Stimulated activated CD4-positive, alpha-beta T cell treated with anti-CD3 and anti-CD28 coated beads, Interleukin-1b, Interleukin-23, amount 100 ng/mL, for 48 hours (primary cell): ENCODE data around the gene TOLLIP.
"Not testable (repeated sequence)": the region's sequence is repeated elsewhere in the genome, so short reads cannot be mapped to it uniquely, and the experiment has no call there.

Source experiments
- DNase-seq: peaks from one replicate; pipeline ENCODE4 v3.0.0-alpha.2; 2020

The TOLLIP gene

GRCh38 chr11:1280116-1281035, 29.1 kb downstream of the TOLLIP start:
- DNase-seq = no peak

DNA sequence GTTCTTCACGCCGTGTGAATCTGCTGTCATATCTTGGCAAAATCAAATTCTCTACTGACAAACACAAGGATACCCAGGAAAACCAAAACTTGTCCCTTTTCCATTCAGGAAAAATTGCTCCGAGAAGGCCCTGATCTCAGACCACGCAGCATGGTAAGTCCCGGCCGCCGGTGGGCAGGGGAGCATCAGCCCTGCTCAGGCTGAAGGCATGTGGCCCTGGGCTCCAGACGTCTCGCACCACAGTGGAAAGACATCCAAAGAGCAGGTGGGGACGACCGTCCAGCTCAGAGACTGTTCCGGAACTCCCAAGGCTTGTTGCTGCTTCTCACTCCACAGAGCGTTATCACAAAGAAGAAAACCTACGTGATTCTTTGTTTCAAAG, 29.8 kb downstream of the TOLLIP start:
- DNase-seq = no peak

GRCh38 chr11:1278766-1279673, 30.4 kb downstream of the TOLLIP start:
- no peak for DNase-seq

DNA sequence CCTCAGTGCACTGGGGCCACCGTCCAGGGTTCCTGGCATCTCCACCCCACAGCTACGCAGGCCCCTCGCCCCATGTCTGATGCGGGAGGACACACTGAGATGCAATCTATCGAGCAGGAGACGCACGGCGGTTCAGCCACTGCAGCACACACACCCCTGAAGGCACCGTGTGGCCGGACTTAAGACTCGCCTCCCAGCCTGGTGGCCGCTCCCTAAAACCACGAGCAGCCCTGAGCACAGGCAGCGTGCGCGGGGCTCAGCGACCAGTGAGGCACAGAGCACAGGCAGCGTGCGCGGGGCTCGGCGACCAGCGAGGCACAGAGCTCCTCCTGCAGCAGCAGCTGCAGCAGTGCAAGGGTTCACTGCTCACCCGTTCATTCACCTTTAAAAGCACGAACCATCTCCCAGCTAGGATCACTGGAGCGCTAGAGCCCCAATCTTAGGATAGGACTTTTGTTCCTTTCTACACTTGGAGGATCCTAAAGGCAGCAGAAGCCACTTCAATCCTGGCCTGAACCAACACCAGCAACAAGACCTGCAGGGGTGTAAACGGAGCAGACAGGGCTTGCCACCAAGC, 31.4 kb downstream of the TOLLIP start:
- no peak for DNase-seq

DNA sequence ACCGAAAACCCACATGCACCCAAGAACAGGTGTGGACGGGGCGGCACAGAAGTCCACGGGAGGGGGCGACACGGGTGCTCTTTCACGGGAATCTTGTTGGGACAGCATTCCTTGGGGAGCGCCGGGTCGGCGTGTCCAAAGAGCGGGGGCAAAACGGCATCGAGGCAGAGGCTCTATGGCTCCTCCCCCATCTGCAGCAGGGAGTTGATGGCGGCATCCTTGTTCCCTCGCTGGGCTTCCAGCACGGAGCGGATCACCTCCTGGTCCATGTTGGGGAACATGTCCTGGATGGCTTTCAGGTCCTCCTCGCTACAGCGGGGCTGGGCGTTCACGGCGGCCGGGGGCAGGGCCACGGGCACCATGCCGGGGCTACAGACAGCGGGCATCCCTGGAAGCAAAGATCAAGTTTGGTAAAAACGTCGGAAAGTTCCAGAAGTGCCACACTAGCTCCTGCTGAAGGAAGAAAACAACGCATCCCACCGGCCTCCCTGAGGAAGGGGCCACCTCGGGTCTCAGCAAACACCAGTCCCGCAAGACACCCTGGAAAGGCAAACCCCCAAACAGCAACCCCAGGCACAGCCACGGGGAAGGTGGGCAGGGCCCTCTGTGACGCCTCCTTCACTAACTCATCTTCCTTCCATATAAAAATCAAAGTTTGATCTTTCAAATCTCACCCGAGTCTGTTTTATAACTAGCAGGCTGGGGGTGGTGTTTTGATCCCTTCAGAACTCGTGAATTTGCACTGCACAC, 32.4 kb downstream of the TOLLIP start:
- no peak for DNase-seq

GRCh38 chr11:1276041-1276790, 33.2 kb downstream of the TOLLIP start:
- DNase-seq = no peak

GRCh38 chr11:1275021-1275420, 34.4 kb downstream of the TOLLIP start:
- no peak for DNase-seq

GRCh38 chr11:1274501-1274900, 34.9 kb downstream of the TOLLIP start:
- no peak for DNase-seq

DNA sequence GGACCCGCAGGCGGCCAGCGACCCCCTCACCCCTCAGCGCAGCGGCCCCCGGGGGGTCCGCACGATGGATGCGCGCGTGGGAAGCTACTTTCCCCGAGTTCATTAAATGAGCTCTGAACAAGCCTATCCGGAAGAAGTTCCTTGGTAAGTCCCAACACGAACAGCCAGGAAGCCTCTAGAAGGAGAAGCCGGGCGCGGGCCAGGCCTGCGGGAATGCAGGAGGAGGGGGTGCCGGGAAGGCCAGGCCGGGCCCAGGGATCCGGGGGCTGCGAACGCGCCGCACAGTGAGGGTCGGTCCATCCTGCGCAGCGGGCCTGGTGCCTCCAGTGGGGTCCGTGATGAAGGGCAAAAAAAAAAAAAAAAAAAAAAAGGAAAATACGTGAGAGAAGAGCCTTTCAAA, 36.9 kb downstream of the TOLLIP start:
- DNase-seq = no peak

GRCh38 chr11:1271927-1272326, 37.5 kb downstream of the TOLLIP start:
- no peak for DNase-seq

- no peak for DNase-seq
These were observed 38.0 kb downstream of the TOLLIP start for GRCh38 chr11:1271406-1271805.

GRCh38 chr11:1271002-1271401, 38.4 kb downstream of the TOLLIP start:
- no peak for DNase-seq

GRCh38 chr11:1270476-1270875, 39.0 kb downstream of the TOLLIP start:
- DNase-seq = no peak

DNA sequence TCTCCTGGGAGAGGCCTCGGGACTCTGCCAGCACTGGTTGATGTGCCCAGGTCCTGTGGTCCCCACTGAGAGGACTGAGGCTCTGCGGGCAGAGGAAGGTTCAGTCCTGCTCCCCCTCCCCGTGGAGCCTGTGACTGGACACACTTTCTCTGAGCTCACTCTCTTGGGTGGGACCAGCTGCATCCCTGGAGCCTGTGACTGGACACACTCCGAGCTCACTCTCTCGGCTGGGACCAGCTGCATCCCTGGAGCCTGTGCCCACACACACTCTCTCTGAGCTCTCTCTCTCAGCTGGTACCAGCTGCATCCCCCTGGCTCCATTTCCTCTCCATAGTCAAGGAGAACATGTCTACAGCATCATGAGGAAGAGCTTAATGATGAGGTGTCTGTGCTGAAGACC, 39.5 kb downstream of the TOLLIP start:
- no peak for DNase-seq

GRCh38 chr11:1267441-1268100, 41.9 kb downstream of the TOLLIP start:
- DNase-seq = no peak

DNA sequence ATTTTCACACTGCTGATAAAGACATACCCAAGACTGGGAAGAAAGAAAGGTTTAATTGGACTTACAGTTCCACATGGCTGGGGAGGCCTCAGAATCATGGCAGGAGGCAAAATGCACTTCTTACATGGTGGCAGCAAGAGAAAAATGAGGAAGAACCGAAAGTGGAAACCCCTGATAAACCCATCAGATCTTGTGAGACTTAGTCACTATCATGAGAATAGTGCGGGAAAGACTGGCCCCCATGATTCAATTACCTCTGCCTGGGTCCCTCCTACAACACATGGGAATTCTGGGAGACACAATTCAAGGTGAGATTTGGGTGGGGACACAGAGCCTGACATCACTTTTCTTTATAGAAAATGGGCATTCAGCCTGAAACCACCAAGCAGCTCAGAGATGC, 42.5 kb downstream of the TOLLIP start:
- DNase-seq = not testable (repeated sequence)

DNA sequence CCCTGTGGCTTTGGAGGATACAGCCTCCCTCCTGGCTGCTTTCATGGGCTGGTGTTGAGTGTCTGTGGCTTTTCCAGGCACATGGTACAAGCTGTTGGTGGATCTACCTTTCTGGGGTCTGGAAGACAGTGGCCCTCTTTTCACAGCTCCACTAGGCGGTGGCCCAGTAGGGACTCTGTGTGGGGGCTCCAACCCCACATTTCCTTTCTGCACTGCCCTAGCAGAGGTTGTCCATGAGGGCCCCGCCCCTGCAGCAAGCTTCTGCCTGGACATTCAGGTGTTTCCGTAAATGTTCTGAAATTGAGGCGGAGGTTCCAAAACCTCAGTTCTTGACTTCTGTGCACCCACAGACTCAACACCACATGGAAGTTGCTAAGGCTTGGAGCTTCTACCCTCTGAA, 44.0 kb downstream of the TOLLIP start:
- not testable (repeated sequence) for DNase-seq

DNA sequence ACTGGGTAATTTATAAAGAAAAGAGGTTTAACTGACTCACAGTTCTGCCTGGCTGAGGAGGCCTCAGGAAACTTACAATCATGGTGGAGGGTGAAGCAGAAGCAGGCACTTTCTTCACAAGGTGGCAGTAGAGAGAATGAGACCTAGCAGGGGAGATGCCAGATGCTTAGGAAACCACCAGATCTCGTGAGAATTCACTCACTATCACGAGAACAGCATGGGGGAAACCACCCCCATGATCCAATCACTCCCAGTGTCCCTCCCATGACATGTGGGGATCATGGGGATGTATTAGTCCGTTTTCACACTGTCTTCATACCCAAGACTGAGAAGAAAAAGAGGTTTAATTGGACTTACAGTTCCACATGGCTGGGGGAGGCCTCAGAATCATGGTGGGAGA, 45.0 kb downstream of the TOLLIP start:
- DNase-seq = peak; percentile 59

DNA sequence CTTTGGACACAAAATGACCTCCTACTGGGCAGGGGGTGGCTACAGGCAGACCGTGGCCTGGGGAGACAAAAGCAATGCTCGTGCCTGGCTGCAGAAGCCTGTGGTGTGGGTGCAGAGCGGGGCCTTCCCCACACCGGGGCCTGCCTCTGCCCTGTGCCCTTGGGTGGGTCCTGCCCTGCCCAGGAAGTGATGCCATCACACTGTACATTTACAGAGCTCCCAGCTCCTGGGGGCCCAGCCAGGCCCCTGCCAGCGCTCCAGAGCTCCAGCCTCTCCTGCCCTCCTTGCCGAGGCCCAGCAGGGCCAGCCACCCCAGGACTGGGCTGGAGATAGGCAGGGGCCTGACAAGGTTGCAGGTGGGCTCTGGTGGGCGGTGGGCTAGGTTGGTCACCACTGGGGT, 46.4 kb downstream of the TOLLIP start:
- DNase-seq = no peak

- DNase-seq = peak; percentile 91
These were observed 47.0 kb downstream of the TOLLIP start for GRCh38 chr11:1262172-1263006.
